Tibial nerve (tissue), 3 donors: ENCODE data around the gene DQX1.

Experiments used
- POLR2A ChIP-seq, 2 donors: fragments of 450-650 bp; IDR thresholded peaks; one replicate each; pipeline ENCODE4 v1.6.1; 2017; ENCODE audit warnings: antibody characterized with exemption in 2 of 2, mild to moderate bottlenecking in 2 of 2, moderate library complexity in 2 of 2
- TF ChIP-seq, protein P1 (sequence below), 5 experiments: fragments of 200-600 bp in 3 of 5; fragments of 450-650 bp in 2 of 5; sonication (generic) in 3 of 5; IDR thresholded peaks; one replicate each; pipeline ENCODE4 v1.5.1; 2016 to 2019; ENCODE audit warnings: antibody characterized with exemption in 5 of 5, mild to moderate bottlenecking in 3 of 5, moderate library complexity in 2 of 5

DNA sequence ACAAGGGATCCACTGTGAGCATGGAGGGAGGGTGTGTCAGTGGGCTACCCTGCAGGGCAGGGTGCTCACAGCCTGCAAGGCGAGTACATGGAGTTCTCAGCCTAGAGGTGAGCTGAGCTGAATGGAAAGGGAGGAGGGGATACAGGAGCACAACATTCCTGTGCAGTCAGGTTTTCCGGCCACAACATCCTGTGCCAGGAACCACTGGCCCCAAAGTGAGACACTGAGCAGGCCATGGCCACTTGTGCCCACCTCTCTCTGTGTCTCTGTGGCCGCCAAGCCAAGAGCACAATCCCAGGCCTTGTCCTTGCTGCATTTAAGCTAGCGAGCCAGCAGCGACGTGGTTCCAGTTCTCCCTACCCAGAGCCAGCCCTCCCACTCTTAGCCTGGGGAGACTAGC, 34.6 kb upstream of the DQX1 start:
- TF ChIP-seq, protein P1, sequence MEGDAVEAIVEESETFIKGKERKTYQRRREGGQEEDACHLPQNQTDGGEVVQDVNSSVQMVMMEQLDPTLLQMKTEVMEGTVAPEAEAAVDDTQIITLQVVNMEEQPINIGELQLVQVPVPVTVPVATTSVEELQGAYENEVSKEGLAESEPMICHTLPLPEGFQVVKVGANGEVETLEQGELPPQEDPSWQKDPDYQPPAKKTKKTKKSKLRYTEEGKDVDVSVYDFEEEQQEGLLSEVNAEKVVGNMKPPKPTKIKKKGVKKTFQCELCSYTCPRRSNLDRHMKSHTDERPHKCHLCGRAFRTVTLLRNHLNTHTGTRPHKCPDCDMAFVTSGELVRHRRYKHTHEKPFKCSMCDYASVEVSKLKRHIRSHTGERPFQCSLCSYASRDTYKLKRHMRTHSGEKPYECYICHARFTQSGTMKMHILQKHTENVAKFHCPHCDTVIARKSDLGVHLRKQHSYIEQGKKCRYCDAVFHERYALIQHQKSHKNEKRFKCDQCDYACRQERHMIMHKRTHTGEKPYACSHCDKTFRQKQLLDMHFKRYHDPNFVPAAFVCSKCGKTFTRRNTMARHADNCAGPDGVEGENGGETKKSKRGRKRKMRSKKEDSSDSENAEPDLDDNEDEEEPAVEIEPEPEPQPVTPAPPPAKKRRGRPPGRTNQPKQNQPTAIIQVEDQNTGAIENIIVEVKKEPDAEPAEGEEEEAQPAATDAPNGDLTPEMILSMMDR (IDR thresholded peaks at IDR 0.05) = no peak
- no peak for TF ChIP-seq POLR2A (IDR thresholded peaks at IDR 0.05)
